NT2/D1 (cell line): ENCODE results near the gene TANC1.

Source experiments
- DNase-seq: peaks from one replicate; pipeline ENCODE4 v3.0.0-alpha.2; 2011; ENCODE audit warnings: low read depth, low spot score
- H3K27me3 ChIP-seq: 2 replicates; pipeline ENCODE4 v1.6.0; 2011; ENCODE audit warnings: mild to moderate bottlenecking; ENCODE audit not compliant: insufficient read length, insufficient read depth
- H3K36me3 ChIP-seq: 2 replicates; pipeline ENCODE4 v1.6.1; 2011; ENCODE audit warnings: mild to moderate bottlenecking, low read length, mixed read lengths; ENCODE audit not compliant: insufficient read depth, insufficient read length
- H3K4me1 ChIP-seq: 2 replicates; pipeline ENCODE4 v1.5.1; 2011; ENCODE audit not compliant: insufficient read depth, insufficient read length
- H3K4me3 ChIP-seq: 2 replicates; pipeline ENCODE4 v1.5.1; 2011; ENCODE audit warnings: low read depth; ENCODE audit not compliant: insufficient read length
- H3K9ac ChIP-seq: 2 replicates; pipeline ENCODE4 v1.6.0; 2011; ENCODE audit warnings: low read depth; ENCODE audit not compliant: insufficient read length
- H3K9me3 ChIP-seq: 2 replicates; pipeline ENCODE4 v1.5.1; 2011; ENCODE audit warnings: mild to moderate bottlenecking, low read length; ENCODE audit not compliant: insufficient read depth
- SUZ12 ChIP-seq: IDR thresholded peaks from 2 replicates; pipeline ENCODE4 v1.6.1; 2011; ENCODE audit not compliant: insufficient read length, insufficient read depth; ENCODE audit errors: extremely low read depth
- YY1 ChIP-seq: IDR thresholded peaks from 2 replicates; pipeline ENCODE4 v1.6.1; 2011; ENCODE audit not compliant: insufficient read length, insufficient read depth
- ZNF274 ChIP-seq: IDR thresholded peaks from 2 replicates; pipeline ENCODE4 v1.6.1; 2011; ENCODE audit warnings: mild to moderate bottlenecking, low read depth, low read length

TANC1 gene

GRCh38 chr2:159201360-159202063 lies 233.1 kb downstream of the TANC1 start:
- peaks cover 41% of the 10 kb centered on the region for H3K36me3 ChIP-seq
- no peak for DNase-seq

DNA sequence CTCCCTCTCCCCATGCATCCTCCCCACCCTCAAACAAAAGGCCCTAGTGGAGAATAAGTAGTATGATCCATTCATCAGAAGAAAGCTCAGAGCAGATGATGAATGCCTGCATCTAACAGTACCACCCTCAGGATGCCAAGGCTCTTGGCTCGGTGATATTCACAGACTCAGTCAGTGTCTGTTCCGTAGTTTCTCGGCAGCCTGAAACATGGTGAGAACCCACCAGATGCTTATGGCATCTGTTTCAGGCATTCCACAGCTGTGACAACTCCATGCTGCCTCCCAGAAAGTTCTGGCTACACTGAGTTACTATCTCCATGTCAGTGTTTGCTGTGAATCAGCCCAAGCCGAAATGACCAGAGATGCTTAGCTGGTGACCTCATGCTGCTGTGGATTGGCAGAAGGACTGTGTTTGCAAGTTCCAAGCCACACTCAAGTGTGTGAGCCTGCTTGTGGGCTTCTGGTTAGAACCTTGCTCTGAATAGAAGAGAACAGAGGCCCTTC lies 234.2 kb downstream of the TANC1 start:
- Histone ChIP-seq H3K4me1 (no peaks in the 10 kb centered on the region), H3K27me3 (no peaks in the 10 kb centered on the region), H3K36me3 (peaks cover 33% of the 10 kb centered on the region), H3K9me3 (no peaks in the 10 kb centered on the region), H3K9ac (no peak overlapping the region), H3K4me3 (no peak overlapping the region)
- TF ChIP-seq ZNF274 (no peak), SUZ12 (no peak), YY1 (no peak)
- DNase-seq = no peak

More at GRCh38 chr2:159201360-159202063, 233.1 kb downstream of the TANC1 start:
- no peak for TF ChIP-seq ZNF274
- TF ChIP-seq YY1 = no peak
- TF ChIP-seq SUZ12 = no peak
- H3K27me3 ChIP-seq = no peaks in the 10 kb centered on the region
- H3K9ac ChIP-seq = no peak overlapping the region
- no peaks in the 10 kb centered on the region for H3K4me1 ChIP-seq
- no peak overlapping the region for H3K4me3 ChIP-seq
- H3K9me3 ChIP-seq = no peaks in the 10 kb centered on the region

GRCh38 chr2:159204381-159205144 lies 236.1 kb downstream of the TANC1 start:
- Histone ChIP-seq H3K9me3 (no peaks in the 10 kb centered on the region), H3K4me3 (no peak overlapping the region), H3K27me3 (no peaks in the 10 kb centered on the region), H3K9ac (no peak overlapping the region), H3K4me1 (no peaks in the 10 kb centered on the region), H3K36me3 (peaks cover 24% of the 10 kb centered on the region)
- TF ChIP-seq SUZ12 (no peak), ZNF274 (no peak), YY1 (no peak)
- no peak for DNase-seq

GRCh38 chr2:159206736-159207380 lies 238.4 kb downstream of the TANC1 start:
- Histone ChIP-seq H3K27me3 (no peaks in the 10 kb centered on the region), H3K4me1 (no peaks in the 10 kb centered on the region), H3K4me3 (no peak overlapping the region), H3K9ac (no peak overlapping the region), H3K9me3 (no peaks in the 10 kb centered on the region), H3K36me3 (peaks cover 20% of the 10 kb centered on the region)
- DNase-seq = no peak
- TF ChIP-seq SUZ12 (no peak), ZNF274 (no peak), YY1 (no peak)

GRCh38 chr2:159208438-159208837 lies 240.0 kb downstream of the TANC1 start:
- H3K36me3 ChIP-seq = peaks cover 20% of the 10 kb centered on the region
- no peaks in the 10 kb centered on the region for H3K9me3 ChIP-seq
- H3K4me3 ChIP-seq = no peak overlapping the region
- H3K27me3 ChIP-seq = no peaks in the 10 kb centered on the region
- DNase-seq = no peak
- H3K4me1 ChIP-seq = peaks cover 3% of the 10 kb centered on the region
- H3K9ac ChIP-seq = no peak overlapping the region
- TF ChIP-seq YY1 (no peak), ZNF274 (no peak), SUZ12 (no peak)

DNA sequence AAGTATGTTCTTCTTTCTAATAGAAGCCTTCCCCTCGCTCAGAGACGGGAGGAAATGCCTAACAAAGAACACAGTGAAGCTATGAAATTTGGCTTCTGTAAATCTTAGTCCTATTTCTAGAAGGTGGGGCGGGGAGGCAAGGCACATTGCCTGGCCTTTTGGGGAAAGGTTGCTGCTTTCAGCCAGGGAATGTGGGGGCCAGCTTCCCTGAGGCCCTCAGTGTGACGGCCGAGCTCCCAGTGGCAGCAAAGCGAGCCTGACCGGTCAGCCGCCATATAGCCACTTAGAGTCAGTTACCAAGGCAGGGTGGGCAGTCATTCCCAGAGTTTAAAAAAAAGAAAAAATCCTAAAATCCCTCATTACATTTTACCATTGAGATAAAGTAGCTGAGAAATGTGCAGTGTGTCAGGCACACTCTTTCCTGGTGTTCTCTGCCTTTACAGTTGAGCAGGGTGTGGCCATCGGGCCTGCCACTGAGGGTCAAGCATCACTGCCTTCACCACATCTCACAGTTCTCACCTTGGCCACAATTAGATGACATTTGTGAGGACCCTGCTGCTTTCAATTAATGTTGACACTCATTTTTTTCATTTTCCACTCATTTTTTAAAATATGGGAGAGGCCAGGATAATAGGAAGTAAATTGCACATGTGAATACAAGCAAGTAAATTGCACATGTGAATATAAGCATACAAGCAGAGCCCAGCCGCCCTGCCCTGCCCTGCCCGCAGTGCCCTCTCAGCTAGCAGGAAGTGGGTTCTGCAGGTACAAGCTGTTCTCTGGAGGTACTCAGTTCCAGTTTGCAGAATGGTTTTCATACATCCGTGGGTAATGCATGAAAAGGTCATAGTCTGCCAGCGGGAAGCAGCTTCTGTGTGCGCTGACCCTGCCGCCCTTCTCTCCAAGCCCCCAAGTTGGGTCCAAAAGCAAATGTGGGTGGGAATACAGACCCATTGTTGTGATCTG lies 241.2 kb downstream of the TANC1 start:
- no peak for DNase-seq
- Histone ChIP-seq H3K4me3 (no peak overlapping the region), H3K27me3 (no peaks in the 10 kb centered on the region), H3K4me1 (peaks cover 3% of the 10 kb centered on the region), H3K9me3 (no peaks in the 10 kb centered on the region), H3K36me3 (peaks cover 19% of the 10 kb centered on the region), H3K9ac (no peak overlapping the region)
- TF ChIP-seq SUZ12 (no peak), YY1 (no peak), ZNF274 (no peak)
